ENCODE data around the gene CAPN7. TPM values are rescaled to one million over a fixed set of nuclear protein-coding genes. Genes with fewer than 3 reads are reported as not detected.
"Not testable (repeated sequence)": the region's sequence is repeated elsewhere in the genome, so short reads cannot be mapped to it uniquely, and the experiment has no call there.

Gene CAPN7
- 35.3 and 39.4 TPM in 2 replicates for total RNA-seq (2014; rRNA removed; shearing (Covaris generic))

DNA sequence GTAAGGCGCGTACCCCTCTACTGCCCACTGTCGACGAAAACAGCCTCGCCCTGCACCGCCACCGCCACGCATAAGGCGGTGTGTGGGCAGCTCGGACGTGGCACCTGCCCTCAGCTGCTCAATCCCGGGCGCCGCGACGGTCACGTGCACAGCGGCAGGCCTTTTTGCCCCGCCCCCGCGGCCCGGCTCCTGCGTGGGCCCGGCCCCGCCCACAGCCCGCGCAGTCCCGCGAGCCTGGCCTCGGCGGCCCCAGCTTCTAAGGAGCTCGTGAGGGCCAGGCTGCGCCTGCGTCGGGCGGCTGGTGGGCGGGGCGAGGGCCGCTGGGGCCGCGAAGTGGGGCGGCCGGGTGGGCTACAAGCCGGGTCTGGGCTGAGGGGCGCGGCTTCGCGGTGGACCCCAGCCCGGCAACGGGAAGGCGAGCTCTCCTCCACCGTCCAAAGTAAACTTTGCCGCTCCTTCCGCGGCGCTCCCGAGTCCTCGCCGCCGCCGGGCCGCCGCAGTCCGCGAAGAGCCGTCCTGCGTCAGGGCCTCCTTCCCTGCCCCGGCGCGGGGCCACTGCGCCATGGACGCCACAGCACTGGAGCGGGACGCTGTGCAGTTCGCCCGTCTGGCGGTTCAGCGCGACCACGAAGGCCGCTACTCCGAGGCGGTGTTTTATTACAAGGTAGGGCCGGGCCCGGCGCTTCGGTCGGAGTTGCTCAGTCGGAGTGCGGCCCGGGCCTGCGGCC, at the start of gene CAPN7:
Gene CAPN7 (plus strand): TSS at position 313 of the 728 bp plus-strand sequence. CDS start 250 bp downstream, at position 563.
- peak; percentile 87 for DNase-seq (ENCODE audit: low spot score)

DNA sequence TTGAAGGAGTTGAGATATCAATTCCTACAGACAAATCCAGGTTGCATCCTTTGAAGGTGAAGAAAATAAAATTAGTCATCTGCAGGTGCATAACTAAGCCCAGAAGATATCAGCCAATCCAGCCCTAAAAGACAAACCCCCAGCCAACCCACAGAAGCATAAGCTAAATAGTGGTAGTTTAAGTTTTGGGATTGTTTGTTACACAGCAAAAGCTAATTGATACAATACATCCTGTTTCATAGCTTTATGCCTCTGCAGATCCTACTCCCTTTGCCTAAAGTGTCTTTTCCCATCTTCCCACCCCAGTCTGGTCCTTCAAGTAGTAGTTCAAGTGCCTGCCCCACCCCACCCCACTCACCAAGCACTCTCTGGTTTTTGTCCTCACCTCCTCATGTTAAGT, 48.6 kb upstream of the CAPN7 start:
- DNase-seq (ENCODE audit: low spot score) = no peak

DNA sequence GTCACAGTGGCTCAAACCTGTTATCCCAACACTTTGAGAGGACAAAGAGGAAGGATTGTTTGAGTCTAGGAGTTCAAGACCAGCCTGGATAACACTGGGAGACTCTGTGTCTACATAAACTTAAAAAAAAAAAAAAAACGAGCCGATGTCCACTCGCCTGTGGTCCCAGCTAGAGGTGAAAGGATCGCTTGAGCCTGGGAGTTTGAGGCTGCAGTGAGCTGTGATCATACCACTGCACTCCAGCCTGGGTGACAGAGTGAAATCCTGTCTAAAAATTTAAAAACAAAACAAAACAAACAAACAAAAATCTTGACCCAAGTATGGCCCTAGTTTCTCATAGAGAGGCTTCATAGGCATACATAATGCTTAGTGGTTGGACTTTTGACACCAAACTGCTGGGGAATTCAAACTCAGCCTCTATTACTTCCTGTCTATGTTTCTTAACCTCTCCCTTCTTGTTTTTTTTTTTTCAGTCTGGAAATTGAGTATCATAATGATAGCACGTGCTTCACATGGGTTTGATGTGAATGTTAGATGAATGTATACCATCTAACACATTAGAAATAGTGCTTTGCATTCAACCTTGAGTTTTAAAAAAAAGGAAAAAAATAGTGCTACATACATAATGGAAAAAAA, 46.4 kb upstream of the CAPN7 start:
- DNase-seq (ENCODE audit: low spot score) = no peak

DNA sequence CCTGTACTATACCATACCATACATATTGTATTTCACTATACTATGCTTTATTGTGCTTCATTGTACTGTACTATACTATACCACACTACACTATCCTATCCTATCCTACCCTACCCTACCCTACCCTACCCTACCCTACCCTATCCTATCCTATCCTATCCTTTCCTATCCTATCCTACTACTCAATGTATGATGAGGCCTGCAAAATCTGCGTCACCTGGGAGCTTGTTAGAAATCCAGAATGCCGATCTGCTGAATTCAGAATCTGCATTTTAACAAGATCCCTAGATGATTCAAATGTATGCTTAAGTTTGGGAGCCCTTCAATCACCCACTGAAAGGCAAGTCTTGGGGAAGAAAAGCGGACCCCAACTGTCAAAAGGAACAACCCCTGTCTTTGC, 45.4 kb upstream of the CAPN7 start:
- DNase-seq (ENCODE audit: low spot score) = no peak

DNA sequence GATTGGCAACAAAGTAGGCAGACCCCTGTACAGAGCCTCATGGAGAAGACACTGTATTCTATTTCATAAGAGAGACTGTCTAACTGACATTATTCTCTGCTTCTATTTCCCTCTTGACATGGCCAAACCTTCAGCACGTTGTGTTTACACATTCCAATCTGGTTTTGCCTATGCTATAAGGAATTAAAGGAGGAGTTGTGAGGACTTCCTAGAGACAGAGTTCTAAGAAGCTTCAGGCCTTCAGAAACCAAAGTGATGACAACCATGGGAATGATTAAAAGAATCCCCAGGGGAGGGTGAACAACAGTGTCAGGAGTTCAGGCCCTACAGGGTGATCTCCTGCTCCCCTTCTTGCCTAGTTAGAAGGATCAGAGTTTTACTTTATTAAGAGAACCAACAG, 44.9 kb upstream of the CAPN7 start:
- DNase-seq (ENCODE audit: low spot score) = no peak

DNA sequence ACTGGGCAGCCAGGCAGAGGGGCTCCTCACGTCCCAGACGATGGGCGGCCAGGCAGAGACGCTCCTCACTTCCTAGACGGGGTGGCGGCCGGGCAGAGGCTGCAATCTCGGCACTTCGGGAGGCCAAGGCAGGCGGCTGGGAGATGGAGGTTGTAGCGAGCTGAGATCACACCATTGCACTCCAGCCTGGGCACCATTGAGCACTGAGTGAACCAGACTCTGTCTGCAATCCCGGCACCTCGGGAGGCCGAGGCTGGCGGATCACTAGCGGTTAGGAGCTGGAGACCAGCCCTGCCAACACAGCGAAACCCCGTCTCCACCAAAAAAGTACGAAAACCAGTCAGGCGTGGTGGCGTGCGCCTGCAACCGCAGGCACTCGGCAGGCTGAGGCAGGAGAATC, 42.4 kb upstream of the CAPN7 start:
- not testable (repeated sequence) for DNase-seq (ENCODE audit: low spot score)

DNA sequence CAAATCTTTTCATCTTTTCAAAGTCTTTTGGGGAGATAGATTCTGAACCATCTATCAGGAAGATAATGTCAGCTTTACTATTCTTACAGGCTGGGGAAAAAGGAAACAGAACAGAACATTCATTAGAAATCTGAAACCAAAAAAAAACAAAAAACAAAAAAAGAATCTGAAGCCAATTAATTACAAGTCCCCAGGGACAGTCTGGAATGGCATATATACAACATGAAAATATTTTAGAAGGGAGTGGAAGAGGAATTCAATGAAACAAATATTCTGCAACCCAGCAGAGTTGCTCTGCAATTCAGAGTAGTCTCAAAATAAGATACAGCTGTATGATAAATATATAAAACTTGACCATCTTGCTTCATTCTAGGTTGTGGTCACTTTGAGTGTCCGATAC, 41.7 kb upstream of the CAPN7 start:
- no peak for DNase-seq (ENCODE audit: low spot score)

DNA sequence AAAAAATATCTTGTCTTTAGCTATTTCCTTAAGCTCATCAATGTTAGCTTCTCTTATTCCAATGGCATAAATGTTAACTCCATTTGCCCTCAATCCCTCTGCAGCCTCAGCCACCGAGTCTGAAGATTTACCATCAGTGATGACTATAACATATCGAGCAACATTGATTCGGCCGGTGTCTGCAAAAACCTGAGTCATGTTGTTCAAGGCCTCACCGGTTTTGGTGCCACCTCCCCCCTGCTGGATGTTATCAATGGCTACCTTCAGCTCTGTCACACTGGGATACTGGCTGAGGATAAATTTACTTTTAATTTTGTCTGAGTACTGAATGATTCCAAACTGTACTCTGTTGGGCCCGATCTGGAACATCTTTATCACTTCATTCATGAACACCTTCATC, 41.0 kb upstream of the CAPN7 start:
- DNase-seq (ENCODE audit: low spot score) = no peak

DNA sequence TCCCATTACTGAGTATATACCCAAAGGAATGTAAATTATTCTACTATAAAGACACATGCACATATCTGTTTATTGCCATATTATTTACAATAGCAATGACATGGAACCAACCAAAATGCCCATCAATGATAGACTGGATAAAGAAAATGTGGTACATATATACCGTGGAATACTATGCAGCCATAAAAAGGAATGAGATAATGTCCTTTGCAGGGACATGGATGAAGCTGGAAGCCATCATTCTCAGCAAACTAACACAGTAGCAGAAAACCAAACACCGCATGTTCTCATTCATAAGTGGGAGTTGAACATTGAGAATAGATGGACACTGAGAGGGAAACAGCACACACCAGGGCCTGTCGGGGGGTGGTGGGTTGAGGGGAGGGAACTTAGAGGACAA, 39.7 kb upstream of the CAPN7 start:
- not testable (repeated sequence) for DNase-seq (ENCODE audit: low spot score)

DNA sequence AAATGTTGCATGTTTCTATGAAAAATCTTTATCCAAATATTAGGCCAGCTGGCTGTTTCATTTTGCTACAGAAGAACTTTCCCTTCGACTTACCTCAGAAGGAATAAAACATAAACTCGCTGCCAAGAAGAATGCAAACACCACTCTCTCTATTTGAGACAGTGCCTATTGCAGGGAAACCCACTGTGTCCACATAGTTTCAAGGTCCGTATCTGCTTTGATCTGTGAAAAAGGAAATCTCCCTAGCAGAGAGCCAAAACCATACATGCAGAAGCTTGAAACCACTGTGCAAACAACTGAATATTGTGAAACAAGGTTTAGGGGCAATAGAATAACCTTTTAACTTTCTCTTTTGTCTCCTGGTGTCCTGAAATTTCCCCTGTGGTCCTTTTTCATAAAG, 35.0 kb upstream of the CAPN7 start:
- DNase-seq (ENCODE audit: low spot score) = no peak

DNA sequence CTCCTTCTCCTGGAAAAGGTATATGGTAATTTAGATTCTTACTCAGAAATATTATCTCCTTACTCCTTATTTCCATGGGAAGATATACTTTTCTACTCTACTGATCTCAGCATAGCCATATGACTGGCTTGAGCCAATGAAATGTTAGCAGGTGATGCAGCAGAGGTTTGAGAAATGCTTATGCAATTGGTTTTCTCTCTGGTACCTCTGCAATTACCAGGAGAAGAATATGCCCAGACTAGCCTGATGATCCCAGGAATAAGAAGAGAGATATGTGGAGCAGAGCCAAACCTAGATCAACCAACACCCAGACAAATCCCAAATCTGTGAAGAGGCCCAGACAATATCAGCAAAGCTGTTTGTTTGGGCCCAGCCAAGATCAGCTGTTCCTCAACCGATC, 33.2 kb upstream of the CAPN7 start:
- no peak for DNase-seq (ENCODE audit: low spot score)

DNA sequence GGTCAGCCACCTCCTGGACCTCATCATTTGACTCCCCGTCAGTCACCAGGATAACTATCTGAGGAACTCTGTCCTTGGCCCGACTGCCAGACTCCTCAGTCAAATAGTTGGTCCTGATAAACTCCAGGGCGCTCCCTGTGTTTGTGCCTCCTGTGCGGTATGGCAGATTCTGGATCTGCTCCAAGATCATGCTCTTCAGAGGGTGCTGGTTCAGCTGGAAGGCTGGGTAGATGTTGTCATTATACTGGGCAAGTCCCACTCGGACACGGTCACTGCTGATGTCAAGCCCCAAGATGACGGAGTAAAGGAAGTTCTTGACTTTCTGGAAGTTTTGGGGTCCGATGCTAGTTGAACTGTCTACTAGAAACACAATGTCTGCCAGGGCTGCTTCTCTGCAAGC, 31.1 kb upstream of the CAPN7 start:
- DNase-seq (ENCODE audit: low spot score) = no peak

DNA sequence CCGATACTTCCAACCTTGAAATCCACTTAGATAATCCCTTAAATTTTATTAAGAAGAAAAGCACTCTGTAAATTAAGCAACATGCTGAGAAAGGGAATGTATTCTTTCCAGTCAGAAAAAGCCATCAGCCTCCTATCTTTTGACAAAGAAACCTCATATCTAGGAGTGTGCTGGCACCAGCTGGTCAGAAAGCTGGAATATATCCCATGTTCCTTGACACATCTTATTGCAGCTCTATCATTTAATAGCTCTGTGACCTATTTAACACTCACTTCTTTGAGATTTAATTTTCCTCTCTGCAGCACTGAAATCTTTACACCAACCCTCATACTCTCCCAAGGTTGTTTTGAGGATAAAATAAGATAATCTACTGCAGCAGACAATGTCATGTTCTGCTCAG, 30.4 kb upstream of the CAPN7 start:
- no peak for DNase-seq (ENCODE audit: low spot score)

DNA sequence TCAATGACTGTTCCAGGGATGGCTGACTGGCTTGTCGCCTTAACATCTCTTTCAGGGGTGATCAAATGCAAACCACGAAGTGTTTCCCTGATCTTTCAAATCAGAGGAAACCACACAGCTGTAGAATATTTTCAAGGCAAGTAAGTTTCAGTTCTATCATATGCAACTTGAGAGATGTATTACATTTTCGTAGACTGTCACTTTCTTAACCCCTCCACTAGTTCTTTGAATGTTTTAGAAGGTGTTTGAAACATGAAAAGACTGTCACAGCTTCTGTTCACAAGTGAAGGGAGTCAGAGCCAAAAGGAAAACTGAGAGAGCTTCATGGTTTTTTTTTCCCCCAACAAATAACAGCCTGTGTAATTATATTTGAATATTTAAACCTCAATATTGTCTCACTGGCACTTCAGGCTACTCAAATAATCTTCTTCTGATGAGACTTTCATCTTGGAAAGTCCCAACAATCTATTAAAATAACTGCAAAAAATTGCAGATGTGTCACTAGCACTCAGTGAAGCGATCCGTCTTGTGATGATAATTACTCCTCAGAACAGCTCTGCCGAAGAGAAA, 25.9 kb upstream of the CAPN7 start:
- DNase-seq (ENCODE audit: low spot score) = no peak

DNA sequence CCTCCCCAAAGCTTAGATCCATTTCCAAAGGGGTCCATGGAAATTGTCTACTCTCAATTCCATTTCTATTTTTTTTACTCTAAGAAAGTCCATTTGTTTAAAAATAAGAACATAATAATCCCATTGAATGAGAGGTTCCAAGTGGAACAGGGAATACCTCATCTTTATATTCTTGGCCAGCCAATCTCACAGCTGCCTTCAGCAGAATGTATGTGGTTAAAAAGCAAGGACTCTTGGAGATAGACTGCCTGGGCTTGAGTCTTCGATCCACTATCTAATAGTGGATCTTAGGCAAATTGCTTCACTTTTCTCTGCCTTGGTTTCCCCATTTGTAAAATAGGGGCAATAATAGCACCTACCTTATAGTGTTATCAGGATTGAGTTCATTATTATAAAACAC, 24.5 kb upstream of the CAPN7 start:
- no peak for DNase-seq (ENCODE audit: low spot score)

DNA sequence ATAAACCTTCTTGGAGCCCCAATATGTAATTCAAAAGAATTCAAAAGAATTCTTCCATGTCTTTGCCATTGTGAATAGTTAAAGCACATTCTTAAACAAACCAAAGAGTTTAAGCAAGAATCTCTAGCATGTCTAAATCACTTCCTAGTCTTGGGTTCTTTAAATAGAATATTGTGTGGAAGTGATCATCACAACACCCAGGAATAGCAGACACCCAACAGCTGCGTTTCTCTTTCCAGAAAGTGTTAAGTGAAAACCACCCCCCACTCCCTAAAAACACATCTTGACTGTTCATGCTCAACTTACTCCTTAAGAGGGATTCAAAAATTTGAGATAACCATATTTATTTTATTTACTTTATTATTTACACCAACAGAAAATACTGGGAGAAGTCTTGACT, 24.1 kb upstream of the CAPN7 start:
- DNase-seq (ENCODE audit: low spot score) = no peak

DNA sequence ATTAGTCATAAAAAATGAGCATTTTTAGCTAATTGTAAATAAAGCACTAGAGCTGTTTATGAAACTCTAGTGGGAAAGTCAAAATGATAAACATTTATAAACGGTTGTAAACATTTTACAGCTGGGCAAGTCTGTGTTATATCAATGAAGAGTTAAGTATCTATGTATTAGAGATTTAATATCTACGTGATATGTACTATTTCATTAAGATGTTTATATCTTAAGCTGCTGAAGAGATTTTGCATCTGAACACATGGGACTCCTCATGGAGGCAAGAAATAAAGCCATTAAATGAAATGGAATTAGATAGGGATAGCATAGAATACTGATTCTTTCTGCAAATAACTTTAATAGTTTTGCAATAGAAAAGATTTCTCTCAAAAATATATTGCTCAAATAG, 23.0 kb upstream of the CAPN7 start:
- DNase-seq (ENCODE audit: low spot score) = no peak

DNA sequence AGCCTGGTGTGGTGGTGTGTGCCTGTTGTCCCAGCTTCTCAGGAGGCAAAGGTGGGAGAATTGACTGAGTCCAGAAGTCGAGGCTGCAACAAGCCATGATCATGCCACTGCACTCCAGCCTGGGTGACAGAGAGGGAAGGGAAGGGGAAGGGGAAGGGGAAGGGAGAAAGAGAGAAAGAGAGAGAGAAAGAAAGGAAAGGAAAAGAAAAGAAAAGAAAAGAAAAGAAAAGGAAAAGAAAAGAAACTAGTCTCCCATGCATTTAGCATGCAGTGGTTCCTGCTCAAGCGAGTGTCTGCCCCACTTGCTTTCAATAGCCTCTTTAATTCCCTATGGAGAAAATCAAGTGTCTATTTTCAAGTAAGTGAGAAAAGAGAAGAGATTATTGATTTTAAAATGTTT, 20.6 kb upstream of the CAPN7 start:
- DNase-seq (ENCODE audit: low spot score) = no peak

DNA sequence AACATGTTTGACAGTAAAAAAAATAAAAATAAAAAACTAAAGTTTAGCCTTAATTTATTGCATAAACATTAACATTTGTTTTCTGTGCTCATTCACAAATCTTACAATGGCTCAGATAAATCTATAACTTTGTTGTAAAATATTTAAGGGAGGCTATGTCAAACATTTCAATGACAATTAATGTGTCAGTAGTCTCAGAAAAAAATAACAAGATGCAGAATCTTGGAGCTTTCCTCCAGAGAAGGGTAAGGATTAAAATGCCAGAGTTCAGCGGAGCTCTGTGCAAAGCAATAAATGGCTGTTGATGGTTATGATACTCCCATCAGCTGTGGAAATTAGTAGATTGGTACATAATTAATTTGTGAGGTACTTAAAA, 20.0 kb upstream of the CAPN7 start:
- DNase-seq (ENCODE audit: low spot score) = no peak

DNA sequence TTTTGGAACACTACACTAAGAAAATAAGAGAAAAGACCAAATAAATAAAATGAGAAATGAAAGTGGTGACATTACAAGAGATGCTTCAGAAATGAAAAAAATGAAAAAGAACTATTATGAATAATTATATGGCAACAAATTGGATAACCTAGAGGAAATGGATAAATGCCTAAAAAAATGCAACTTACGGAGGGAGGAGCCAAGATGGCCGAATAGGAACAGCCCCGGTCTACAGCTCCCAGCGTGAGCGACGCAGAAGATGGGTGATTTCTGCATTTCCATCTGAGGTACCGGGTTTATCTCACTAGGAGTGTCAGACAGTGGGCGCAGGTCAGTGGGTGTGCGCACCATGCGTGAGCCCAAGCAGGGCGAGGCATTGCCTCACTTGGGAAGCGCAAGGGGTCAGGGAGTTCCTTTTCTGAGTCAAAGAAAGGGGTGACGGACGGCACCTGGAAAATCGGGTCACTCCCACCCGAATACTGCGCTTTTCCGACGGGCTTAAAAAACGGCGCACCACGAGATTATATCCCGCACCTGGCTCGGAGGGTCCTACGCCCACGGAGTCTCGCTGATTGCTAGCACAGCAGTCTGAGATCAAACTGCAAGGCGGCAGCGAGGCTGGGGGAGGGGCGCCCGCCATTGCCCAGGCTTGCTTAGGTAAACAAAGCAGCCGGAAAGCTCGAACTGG, 19.4 kb upstream of the CAPN7 start:
- not testable (repeated sequence) for DNase-seq (ENCODE audit: low spot score)

DNA sequence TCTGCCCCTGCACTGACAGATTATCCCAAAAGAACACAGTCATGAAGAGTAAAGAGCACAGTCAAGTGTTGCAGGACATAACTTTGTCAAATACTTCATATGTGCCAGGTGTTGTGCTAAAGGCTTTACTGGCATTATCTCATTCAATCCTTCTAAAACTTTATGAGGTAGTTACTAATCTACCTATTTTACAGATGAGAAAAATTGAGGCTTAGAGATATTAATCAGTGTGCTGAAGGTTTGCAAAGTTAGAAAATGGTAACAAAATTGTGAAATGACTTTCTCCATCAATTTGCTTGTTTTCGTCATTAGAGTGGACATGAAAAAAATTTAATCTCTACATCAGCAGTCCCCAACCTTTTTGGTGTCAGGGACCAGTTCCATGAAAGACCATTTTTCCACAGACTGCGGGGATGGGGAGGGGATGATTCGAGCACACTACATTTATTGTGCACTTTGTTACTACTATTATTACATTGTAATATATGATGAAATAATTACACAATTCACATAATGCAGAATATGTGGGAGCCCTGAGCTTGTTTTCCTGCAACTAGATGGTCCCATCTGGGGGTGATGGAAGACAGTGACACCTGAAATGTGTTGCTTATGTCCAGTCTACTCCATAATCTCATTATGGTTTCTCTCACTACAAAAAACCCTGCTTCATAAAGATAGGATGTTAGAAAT, 8.6 kb upstream of the CAPN7 start:
- no peak for DNase-seq (ENCODE audit: low spot score)

DNA sequence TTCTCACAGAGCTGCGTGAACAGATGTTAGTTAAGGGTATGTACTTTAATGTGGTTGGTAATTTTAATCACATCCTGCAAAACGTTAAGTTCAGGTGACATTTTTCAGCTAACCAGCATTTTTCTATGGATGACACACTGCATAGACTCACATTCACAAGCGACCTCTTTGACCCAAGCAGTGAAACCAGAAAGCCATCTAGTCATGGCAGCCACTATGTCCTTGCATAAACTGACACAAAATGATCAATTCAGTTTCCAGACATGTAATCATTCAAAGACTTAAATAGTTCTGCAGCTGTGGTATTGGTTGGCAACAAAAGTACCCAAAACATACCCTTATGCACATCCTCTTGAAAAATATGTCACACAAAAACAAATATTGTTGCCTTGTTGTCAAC, 7.4 kb upstream of the CAPN7 start:
- no peak for DNase-seq (ENCODE audit: low spot score)

All from A172 (cell line).